K562 (cell line): ENCODE data around the gene DRAXIN. TPM values are rescaled to one million over a fixed set of nuclear protein-coding genes. Genes with fewer than 3 reads are reported as not detected.

Experiments
- ARID1B ChIP-seq: fragments of 450-650 bp; IDR thresholded peaks from 2 replicates; pipeline ENCODE4 v1.6.1; 2016; ENCODE audit warnings: antibody characterized with exemption, mild to moderate bottlenecking, inconsistent platforms
- BDP1 ChIP-seq: IDR thresholded peaks from 3 replicates; pipeline ENCODE4 v1.6.1; 2011; ENCODE audit not compliant: insufficient read length, insufficient read depth
- ILK ChIP-seq: fragments of 450-650 bp; IDR thresholded peaks from 2 replicates; pipeline ENCODE4 v1.6.1; 2016; ENCODE audit warnings: missing genetic modification characterization, low read depth, mild to moderate bottlenecking, missing compliant biosample characterization, moderate library complexity, borderline replicate concordance
- KAT2B ChIP-seq: IDR thresholded peaks from one replicate; pipeline ENCODE4 v1.6.1; 2012; ENCODE audit warnings: low read depth, mild to moderate bottlenecking, control low read depth, inconsistent platforms, low read length, moderate library complexity
- MAZ ChIP-seq, 2 experiments: fragments of 450-650 bp in 1 of 2; sonication (generic) in 1 of 2; formaldehyde crosslinking; IDR thresholded peaks in 1 of 2; conservative IDR thresholded peaks in 1 of 2; 2 replicates each; pipeline versions ENCODE4 v1.4.0 to v1.5.0; 2020; ENCODE audit warnings: mild to moderate bottlenecking in 1 of 2, missing genetic modification reagents in 1 of 2
- MEF2D ChIP-seq: conservative IDR thresholded peaks from 2 replicates; pipeline ENCODE4 v1.6.1; 2016; ENCODE audit warnings: low read depth, missing genetic modification characterization, missing compliant biosample characterization
- MNT ChIP-seq, 2 experiments: fragments of 450-650 bp; conservative IDR thresholded peaks; 2 replicates each; pipeline ENCODE4 v1.6.1; 2017; ENCODE audit warnings: mild to moderate bottlenecking in 2 of 2, moderate library complexity in 2 of 2
- RERE ChIP-seq: sonication (generic); formaldehyde crosslinking; IDR thresholded peaks from 2 replicates; pipeline ENCODE4 v1.8.0; 2023; ENCODE audit warnings: missing genetic modification reagents, mild to moderate bottlenecking, borderline replicate concordance
- SLC30A9 ChIP-seq: fragments of 250-450 bp; sonication (Bioruptor Pico); IDR thresholded peaks from 2 replicates; pipeline ENCODE4 v1.8.0; 2022; ENCODE audit warnings: mild to moderate bottlenecking, moderate library complexity
- SP2 ChIP-seq: IDR thresholded peaks from 2 replicates; pipeline ENCODE4 v1.6.1; 2011; ENCODE audit warnings: mild to moderate bottlenecking, low read depth, low read length, moderate library complexity; ENCODE audit not compliant: poor library complexity, severe bottlenecking; ENCODE audit errors: extremely low read depth
- ZNF57 ChIP-seq: fragments of 450-650 bp; formaldehyde crosslinking; IDR thresholded peaks from 2 replicates; pipeline ENCODE4 v1.4.0; 2020; ENCODE audit warnings: mild to moderate bottlenecking, moderate library complexity
- polyA plus RNA-seq, 8 experiments: library from polyadenylated mRNA; depleted of rRNA in 4 of 8; stranded (reverse) in 5 of 8; unstranded in 3 of 8; fragments of >200 nt; fragmentation: Nextera tagmentation in 2 of 8; fragmentation: Illumina TruSeq in 1 of 8; extraction: Ambion mirVana in 2 of 8; extraction: Trizol in 1 of 8; gene quantifications; 2 replicates each; pipeline versions ENCODE4 v1.2.1 to v1.2.3, GENCODE V29; 2011 to 2014; ENCODE audit warnings: inconsistent platforms in 1 of 8, missing spikeins in 1 of 8
- total RNA-seq, 7 experiments: library from RNA; depleted of rRNA in 6 of 7; stranded (reverse); fragments of >200 nt in 6 of 7; fragmentation: Illumina TruSeq in 2 of 7; extraction: Trizol in 2 of 7; gene quantifications; 2 replicates each; pipeline versions ENCODE4 v1.2.1 to v1.2.3, GENCODE V29; 2011 to 2021; ENCODE audit warnings: low replicate concordance in 1 of 7
- TF ChIP-seq, protein P1 (sequence below): sonication (generic); formaldehyde crosslinking; IDR thresholded peaks from 2 replicates; pipeline ENCODE4 v1.8.0; 2023; ENCODE audit warnings: mild to moderate bottlenecking, missing genetic modification reagents
- TF ChIP-seq, protein P2 (sequence below): IDR thresholded peaks from 2 replicates; pipeline ENCODE4 v1.6.1; 2016; ENCODE audit warnings: missing genetic modification characterization, missing compliant biosample characterization

Gene DRAXIN
- total and polyA plus RNA-seq, 9 of the 15 experiments (the other 6 are each of a cell fraction or from before 2014, with no cell fraction given) = 0.01 to 0.04 (median 0.01) TPM; not detected in 6

DNA sequence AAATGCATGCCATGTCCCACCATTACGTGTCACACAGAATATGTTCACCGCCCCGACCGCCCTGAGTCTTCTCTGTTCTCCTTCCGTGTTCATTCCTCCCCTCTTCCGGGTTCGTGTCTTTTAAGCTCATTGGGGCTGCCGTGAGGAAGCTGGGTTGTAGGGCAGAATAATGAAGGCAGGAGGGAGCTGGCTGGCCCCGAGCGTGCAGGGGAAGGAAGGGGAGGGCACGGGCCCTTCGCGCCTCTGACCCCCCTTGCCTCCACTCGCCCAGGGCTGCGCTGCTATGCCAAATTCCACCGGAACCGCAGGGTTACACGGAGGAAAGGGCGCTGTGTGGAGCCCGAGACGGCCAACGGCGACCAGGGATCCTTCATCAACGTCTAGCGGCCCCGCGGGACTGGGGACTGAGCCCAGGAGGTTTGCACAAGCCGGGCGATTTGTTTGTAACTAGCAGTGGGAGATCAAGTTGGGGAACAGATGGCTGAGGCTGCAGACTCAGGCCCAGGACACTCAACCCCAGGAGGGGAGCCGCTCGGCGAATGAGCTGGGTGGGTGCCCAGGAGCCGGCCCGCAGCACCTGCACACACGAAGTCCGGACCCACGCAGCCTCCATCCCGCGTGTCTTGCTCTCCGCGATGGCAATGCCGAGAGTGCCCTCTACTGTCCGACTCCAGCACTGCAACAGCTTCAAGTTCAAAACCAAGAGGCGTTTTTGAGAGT is 28.0 kb downstream of the DRAXIN start (continued):
- no peak for TF ChIP-seq ZNF57
- TF ChIP-seq MAZ (CRISPR knock-in tag; conservative IDR thresholded peaks at IDR 0.05 in 1 of 2, IDR thresholded peaks at IDR 0.05 in 1 of 2) = peak in 1 of 2 experiments; percentile 64; a peak in 2 of 4 replicates
- TF ChIP-seq SLC30A9 (CRISPR knock-in tag) = no peak
- no peak for TF ChIP-seq ILK (tag)
- no peak for TF ChIP-seq BDP1
- TF ChIP-seq MEF2D (tag) = 0 out of 2 replicates have a peak, but pooled peaks have one; percentile 19
- TF ChIP-seq ARID1B = 0 out of 2 replicates have a peak, but pooled peaks have one; percentile 11
- no peak for TF ChIP-seq KAT2B
- TF ChIP-seq RERE (CRISPR knock-in tag) = 0 out of 2 replicates have a peak, but pooled peaks have one; percentile 88
- TF ChIP-seq, protein P1, sequence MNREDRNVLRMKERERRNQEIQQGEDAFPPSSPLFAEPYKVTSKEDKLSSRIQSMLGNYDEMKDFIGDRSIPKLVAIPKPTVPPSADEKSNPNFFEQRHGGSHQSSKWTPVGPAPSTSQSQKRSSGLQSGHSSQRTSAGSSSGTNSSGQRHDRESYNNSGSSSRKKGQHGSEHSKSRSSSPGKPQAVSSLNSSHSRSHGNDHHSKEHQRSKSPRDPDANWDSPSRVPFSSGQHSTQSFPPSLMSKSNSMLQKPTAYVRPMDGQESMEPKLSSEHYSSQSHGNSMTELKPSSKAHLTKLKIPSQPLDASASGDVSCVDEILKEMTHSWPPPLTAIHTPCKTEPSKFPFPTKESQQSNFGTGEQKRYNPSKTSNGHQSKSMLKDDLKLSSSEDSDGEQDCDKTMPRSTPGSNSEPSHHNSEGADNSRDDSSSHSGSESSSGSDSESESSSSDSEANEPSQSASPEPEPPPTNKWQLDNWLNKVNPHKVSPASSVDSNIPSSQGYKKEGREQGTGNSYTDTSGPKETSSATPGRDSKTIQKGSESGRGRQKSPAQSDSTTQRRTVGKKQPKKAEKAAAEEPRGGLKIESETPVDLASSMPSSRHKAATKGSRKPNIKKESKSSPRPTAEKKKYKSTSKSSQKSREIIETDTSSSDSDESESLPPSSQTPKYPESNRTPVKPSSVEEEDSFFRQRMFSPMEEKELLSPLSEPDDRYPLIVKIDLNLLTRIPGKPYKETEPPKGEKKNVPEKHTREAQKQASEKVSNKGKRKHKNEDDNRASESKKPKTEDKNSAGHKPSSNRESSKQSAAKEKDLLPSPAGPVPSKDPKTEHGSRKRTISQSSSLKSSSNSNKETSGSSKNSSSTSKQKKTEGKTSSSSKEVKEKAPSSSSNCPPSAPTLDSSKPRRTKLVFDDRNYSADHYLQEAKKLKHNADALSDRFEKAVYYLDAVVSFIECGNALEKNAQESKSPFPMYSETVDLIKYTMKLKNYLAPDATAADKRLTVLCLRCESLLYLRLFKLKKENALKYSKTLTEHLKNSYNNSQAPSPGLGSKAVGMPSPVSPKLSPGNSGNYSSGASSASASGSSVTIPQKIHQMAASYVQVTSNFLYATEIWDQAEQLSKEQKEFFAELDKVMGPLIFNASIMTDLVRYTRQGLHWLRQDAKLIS = peak; percentile 45; the same call in 1 of the 2 replicates
- peak in 1 of 2 experiments; percentile 58; a peak in 1 of 4 replicates for TF ChIP-seq MNT (conservative IDR thresholded peaks at IDR 0.05)
- TF ChIP-seq, protein P2, sequence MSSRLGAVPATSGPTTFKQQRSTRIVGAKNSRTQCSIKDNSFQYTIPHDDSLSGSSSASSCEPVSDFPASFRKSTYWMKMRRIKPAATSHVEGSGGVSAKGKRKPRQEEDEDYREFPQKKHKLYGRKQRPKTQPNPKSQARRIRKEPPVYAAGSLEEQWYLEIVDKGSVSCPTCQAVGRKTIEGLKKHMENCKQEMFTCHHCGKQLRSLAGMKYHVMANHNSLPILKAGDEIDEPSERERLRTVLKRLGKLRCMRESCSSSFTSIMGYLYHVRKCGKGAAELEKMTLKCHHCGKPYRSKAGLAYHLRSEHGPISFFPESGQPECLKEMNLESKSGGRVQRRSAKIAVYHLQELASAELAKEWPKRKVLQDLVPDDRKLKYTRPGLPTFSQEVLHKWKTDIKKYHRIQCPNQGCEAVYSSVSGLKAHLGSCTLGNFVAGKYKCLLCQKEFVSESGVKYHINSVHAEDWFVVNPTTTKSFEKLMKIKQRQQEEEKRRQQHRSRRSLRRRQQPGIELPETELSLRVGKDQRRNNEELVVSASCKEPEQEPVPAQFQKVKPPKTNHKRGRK (tag) = no peak
- TF ChIP-seq SP2 = no peak
